GM21619 (cell line): ENCODE measurements around the gene TMEM163.
"Not testable (repeated sequence)": the region's sequence is repeated elsewhere in the genome, so short reads cannot be mapped to it uniquely, and the experiment has no call there.

Experiments used
- ATAC-seq: cut with Tn5 transposase; IDR thresholded peaks from one replicate; pipeline ENCODE4 v1.9.1; 2021; ENCODE audit not compliant: unreplicated experiment

TMEM163 gene

GRCh38 chr2:134583997-134584520, 134.7 kb downstream of the TMEM163 start:
- ATAC-seq, result no peak

DNA sequence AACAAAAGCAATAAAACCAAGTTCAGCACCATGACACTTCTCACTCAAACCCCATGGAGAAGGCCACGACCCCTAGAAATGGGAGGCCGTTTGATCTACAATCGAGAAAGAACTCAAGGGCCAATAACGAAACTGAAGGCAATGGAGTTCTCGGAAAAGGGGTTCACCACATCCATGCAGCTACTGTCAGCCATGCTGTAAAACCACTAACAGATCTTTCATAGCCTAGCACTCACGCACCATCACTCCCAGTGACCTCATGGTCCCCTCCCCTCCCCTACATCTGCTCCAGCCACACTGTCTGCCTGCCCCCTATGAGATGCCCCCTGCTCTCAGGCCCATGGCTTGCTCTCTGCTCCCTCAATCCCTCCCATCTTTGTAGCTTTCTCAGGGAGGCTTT, 135.3 kb downstream of the TMEM163 start:
- ATAC-seq, result no peak

- no peak for ATAC-seq
Measured at GRCh38 chr2:134582547-134582899, 136.3 kb downstream of the TMEM163 start.

- ATAC-seq, result peak; percentile 72
Measured at GRCh38 chr2:134581877-134582546, 136.8 kb downstream of the TMEM163 start.

GRCh38 chr2:134578316-134578715, 140.5 kb downstream of the TMEM163 start:
- ATAC-seq, result no peak

DNA sequence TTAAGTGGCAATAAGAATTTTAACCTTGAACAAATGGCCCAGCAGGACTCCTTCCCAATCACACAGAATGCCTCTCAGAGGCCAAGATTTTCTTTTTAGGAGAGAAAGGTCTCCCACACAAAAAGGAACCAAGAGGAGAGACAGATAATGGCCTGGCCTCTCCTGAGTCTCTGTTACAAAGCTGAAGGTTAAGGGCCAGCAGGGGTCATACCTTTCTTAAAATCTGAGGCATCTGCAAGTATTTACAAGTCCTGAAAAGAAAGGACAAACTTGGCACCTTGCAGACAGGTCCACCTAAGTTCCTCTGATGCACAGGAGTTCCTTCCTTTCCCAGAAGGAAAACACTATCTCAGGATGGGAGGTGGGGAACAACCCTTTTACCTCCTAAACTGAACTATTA, 142.3 kb downstream of the TMEM163 start:
- no peak for ATAC-seq

- ATAC-seq, result no peak
Measured at GRCh38 chr2:134575888-134576287, 142.9 kb downstream of the TMEM163 start.

DNA sequence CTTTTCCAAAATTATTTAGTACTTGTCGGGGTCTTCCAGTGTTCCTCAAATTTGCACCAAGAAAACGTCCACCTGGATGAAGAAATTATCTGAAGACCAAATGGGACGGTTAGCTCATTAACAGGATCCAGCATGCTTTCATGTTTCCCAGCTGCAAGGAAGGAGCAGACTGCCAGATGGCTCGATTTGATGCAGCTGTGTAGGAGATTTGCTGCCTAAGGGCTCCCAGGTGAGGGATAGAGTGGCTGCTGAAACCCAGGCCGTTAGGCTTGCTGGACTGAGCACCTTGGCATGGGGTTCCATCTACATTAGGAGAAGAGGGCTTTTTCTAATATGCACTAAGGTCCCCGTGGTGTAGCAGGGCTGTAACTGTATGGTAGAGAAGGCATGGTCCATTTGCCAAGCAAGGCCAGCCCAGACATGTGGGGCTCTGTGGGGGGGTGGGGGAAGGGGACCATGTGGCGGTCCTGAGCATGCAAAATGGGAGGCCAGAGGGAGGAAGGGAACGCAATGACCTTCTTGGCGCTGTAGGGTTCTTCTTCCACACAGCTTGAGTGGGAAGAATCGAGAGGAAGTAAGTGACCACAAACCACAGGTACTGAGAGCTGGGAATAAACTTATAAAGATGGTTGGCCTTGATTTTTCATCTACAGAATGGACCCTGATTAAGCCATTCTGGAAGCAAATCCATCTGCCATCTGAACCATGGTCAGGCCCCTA, 144.0 kb downstream of the TMEM163 start:
- no peak for ATAC-seq

DNA sequence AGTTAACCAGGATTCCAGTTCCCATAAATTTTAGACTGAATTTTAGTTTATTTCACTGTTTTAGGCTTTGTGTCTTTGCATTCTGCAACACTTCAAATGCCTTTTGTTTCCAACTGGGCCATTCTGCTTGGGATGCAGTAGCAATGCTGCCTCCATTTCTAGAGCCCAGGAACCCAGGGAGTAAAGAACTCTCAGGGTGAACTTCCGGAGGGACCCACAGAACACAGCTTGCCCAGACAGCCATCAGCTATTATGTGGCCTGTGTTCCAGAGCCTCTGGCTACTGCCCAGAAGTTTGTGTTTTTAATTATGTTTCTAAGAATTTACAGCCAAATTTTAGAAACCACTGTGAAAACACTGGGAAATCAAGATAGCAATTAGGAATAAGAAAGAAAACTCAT, 145.1 kb downstream of the TMEM163 start:
- ATAC-seq, result no peak

GRCh38 chr2:134573085-134573370, 145.8 kb downstream of the TMEM163 start:
- no peak for ATAC-seq

- ATAC-seq, result no peak
Measured at GRCh38 chr2:134572314-134573084, 146.3 kb downstream of the TMEM163 start.

GRCh38 chr2:134570676-134571075, 148.1 kb downstream of the TMEM163 start:
- no peak for ATAC-seq

GRCh38 chr2:134568413-134568812, 150.4 kb downstream of the TMEM163 start:
- ATAC-seq, result no peak

- ATAC-seq, result no peak
Measured at GRCh38 chr2:134567666-134568065, 151.1 kb downstream of the TMEM163 start.

DNA sequence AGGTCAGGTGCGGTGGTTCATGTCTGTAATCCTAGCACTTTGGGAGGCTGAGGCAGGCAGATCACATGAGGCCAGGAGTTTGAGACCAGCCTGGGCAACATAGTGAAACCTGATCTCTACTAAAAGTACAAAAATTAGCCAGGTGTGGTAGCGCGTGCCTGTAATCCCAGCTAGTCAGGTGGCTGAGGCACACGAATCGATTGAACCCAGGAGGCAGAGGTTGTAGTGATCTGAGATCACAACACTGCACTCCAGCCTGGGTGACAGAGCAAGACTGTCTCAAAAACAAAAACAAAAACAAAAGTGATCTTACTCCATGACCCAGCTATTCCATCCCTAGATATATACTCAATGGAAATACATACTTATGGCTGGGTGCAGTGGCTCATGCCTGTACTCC, 153.8 kb downstream of the TMEM163 start:
- ATAC-seq, result not testable (repeated sequence)

DNA sequence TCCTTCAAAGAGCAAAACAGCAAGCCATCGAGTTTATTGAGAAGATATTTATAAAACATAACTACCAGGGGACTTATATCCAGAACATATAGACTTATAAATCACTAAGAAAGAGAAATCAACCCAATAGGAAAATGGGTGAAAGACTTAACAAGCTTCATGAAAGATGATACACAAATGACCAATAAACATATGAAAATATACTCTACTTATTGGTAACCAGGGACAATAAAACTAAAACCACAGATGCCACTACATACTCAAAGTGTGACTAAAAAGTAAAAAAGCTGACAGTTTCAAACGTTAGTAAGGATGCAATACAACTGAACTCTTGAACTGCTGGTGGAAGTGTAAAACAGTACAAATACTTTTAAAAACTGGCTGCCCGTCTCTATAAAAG, 154.3 kb downstream of the TMEM163 start:
- ATAC-seq, result no peak

DNA sequence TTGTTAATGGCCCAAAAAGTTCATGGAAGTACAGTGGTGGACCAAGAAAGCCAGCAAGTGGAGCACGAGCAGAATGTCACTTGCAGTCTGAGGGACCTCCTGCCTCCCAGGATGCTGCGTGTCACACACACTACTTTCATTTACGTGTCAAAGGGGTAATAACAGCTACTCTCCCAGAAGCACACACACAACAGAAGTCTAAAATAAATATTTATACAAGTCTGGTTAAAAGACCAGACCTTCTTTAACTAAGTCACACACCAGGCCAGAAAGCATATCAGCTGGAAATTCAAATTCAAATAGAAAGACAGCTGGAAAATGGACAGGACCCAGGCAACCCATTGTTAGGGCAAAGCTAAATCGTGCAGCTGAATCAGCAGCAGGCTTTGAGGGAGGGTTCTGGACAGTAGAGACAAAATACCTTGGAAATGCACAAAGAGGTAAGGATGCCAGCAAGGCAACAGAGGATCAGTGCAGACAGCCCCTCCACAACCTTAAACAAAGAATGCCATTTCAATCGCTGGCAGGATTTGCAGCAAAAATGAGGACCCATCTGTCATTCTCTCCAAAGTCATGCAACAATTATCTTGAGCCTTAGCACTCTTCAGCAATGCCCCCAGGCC, 160.5 kb downstream of the TMEM163 start:
- ATAC-seq, result no peak

- no peak for ATAC-seq
Measured at GRCh38 chr2:134555411-134555810, 163.4 kb downstream of the TMEM163 start.

DNA sequence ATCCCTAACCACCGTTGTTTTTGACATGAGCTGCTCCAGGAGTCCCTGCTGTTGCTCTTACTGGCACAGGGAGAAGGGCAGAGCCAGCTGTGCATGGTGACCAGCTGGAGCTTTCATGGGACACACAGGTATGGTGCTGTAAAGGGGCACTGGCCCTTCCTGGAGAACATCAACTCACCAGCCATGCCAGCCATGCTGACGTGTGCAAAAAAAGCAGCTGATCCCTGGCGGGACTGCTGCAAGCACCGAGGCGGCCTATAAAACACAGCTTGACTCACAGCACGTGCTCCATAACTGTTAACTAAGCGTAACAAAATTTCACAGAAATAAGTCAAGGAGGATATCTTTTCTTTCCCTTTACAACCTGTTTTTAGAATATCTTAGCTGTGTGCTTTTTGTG, 165.1 kb downstream of the TMEM163 start:
- no peak for ATAC-seq

- ATAC-seq, result no peak
Measured at GRCh38 chr2:134550566-134551164, 168.1 kb downstream of the TMEM163 start.

GRCh38 chr2:134549104-134549503, 169.7 kb downstream of the TMEM163 start:
- no peak for ATAC-seq
